ENCODE results near the gene GCSAM.

DNA sequence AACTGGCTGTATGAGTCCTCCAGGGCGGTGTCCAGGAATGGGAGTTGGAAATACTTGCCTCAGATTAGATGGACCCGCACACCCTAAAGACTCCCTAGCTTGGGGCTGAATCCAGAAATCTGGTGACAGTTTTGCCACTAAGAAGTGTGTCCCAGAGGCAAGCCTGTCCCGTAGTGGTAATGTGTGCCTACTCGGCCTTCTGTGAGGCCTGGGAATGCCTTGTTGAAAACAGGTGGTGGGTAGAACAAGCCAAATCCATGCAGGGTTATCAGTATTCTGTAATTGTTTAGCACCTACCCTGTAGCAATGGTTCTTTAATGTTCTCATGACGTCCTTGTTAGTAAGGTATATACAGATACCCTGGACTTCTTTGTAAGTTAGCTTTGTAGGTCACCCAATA is 45.3 kb downstream of the GCSAM start:
- TF ChIP-seq, protein P1, sequence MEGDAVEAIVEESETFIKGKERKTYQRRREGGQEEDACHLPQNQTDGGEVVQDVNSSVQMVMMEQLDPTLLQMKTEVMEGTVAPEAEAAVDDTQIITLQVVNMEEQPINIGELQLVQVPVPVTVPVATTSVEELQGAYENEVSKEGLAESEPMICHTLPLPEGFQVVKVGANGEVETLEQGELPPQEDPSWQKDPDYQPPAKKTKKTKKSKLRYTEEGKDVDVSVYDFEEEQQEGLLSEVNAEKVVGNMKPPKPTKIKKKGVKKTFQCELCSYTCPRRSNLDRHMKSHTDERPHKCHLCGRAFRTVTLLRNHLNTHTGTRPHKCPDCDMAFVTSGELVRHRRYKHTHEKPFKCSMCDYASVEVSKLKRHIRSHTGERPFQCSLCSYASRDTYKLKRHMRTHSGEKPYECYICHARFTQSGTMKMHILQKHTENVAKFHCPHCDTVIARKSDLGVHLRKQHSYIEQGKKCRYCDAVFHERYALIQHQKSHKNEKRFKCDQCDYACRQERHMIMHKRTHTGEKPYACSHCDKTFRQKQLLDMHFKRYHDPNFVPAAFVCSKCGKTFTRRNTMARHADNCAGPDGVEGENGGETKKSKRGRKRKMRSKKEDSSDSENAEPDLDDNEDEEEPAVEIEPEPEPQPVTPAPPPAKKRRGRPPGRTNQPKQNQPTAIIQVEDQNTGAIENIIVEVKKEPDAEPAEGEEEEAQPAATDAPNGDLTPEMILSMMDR (conservative IDR thresholded peaks at IDR 0.05; ENCODE audit: low read depth, low read length): no peak
- TF ChIP-seq EZH2phosphoT487 (IDR thresholded peaks at IDR 0.05; ENCODE audit: borderline replicate concordance, low read length) (no peak), EZH2 (IDR thresholded peaks at IDR 0.05; ENCODE audit: low read length, unreplicated experiment) (no peak)

Measured in PC-3 (cell line).